Measurements from ENCODE around the gene NCAM1.

GRCh38 chr11:112965656-112966055 lies 4.4 kb downstream of the NCAM1 start:
- TF ChIP-seq, protein P1, sequence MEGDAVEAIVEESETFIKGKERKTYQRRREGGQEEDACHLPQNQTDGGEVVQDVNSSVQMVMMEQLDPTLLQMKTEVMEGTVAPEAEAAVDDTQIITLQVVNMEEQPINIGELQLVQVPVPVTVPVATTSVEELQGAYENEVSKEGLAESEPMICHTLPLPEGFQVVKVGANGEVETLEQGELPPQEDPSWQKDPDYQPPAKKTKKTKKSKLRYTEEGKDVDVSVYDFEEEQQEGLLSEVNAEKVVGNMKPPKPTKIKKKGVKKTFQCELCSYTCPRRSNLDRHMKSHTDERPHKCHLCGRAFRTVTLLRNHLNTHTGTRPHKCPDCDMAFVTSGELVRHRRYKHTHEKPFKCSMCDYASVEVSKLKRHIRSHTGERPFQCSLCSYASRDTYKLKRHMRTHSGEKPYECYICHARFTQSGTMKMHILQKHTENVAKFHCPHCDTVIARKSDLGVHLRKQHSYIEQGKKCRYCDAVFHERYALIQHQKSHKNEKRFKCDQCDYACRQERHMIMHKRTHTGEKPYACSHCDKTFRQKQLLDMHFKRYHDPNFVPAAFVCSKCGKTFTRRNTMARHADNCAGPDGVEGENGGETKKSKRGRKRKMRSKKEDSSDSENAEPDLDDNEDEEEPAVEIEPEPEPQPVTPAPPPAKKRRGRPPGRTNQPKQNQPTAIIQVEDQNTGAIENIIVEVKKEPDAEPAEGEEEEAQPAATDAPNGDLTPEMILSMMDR (IDR thresholded peaks at IDR 0.05; ENCODE audit: low read depth, low read length), result no peak
- TF ChIP-seq EZH2phosphoT487 (IDR thresholded peaks at IDR 0.05; ENCODE audit: low read depth), result no peak
